BJ (cell line): Measurements from ENCODE around the gene FGF14. TPM values are rescaled to one million over a fixed set of nuclear protein-coding genes. Genes with fewer than 3 reads are reported as not detected.

Experiments
- CTCF ChIA-PET: fragments of 350-600 bp; formaldehyde crosslinking; extraction: SDS; loops from one replicate; lab custom pipeline; 2021; ENCODE audit warnings: antibody characterized with exemption, inconsistent platforms; lab: Yijun Ruan, JAX
- POLR2A ChIA-PET: fragments of 300-600 bp; sonication (Branson Sonifier 250); formaldehyde crosslinking; extraction: SDS; loops from one replicate; lab custom pipeline; 2021; ENCODE audit warnings: antibody characterized with exemption; lab: Charles Lee
- DNase-seq: peaks from one replicate; pipeline ENCODE4 v3.0.0-alpha.2; 2011; ENCODE audit warnings: low read depth
- H3K27me3 ChIP-seq: 2 replicates; pipeline ENCODE4 v1.6.0; 2011; ENCODE audit warnings: low read length; ENCODE audit not compliant: control insufficient read depth, insufficient read depth
- H3K36me3 ChIP-seq: 2 replicates; pipeline ENCODE4 v1.5.1; 2011; ENCODE audit warnings: low read length; ENCODE audit not compliant: control insufficient read depth, insufficient read depth
- H3K4me3 ChIP-seq: 2 replicates; pipeline ENCODE4 v1.5.1; 2011; ENCODE audit warnings: low read depth, mild to moderate bottlenecking, control low read depth, low read length
- polyA plus RNA-seq: library from polyadenylated mRNA; depleted of rRNA; stranded (reverse); fragments of >200 nt; gene quantifications from 2 replicates; pipeline ENCODE4 v1.2.3, GENCODE V29; 2011
- TF ChIP-seq, protein P1 (sequence below): IDR thresholded peaks from 2 replicates; pipeline ENCODE4 v1.5.1; 2011; ENCODE audit warnings: low read depth, mild to moderate bottlenecking, control low read depth, inconsistent platforms, low read length, moderate library complexity; ENCODE audit not compliant: insufficient read depth

The FGF14 gene
- polyA plus RNA-seq, 1 experiment, result 0.01 TPM

DNA sequence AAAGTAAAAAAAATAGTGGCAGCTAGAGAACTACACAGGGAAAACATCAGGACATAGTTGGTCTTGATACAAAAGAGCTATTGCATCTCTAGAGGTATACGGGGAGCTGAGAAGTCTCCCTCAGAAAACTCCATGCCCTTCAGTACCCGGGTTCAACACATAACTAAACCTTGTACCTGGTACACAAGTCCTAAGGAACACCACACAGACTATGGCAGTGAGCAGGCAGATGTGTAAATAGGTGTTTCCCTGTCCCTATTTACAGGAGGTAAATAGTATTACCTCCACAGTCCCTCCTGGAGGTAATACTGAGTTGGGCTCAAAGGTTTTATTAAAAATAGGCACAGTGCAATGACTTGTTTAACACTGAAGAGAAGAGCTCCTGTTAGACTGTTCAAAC is 5.9 kb downstream of the FGF14 start:
- CTCF ChIA-PET, result interaction anchor here (1.1 kb wide), 1 partner anchor 61 kb away, joined by 4 read pairs; no protein-coding TSS in a partner anchor

DNA sequence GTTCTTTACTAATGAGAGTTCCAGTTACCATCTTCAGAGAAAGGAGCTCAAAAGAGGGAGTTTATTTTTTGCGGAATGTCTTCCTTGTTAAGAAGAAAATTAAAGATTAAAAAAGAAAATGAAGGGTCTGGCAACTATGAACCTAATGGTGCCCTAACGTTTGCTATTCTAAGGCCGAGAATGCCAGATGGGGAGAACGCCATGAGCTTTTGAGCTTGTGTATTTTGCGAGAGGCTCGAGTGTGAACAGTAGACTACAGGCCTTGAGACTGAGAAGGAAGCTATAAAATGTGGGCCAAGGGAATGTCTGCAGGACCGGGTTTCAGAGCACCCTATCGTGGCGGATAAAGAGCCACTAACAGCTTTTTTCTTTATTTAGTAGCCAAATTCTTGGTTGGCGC is 6.7 kb downstream of the FGF14 start:
- TF ChIP-seq, protein P1, sequence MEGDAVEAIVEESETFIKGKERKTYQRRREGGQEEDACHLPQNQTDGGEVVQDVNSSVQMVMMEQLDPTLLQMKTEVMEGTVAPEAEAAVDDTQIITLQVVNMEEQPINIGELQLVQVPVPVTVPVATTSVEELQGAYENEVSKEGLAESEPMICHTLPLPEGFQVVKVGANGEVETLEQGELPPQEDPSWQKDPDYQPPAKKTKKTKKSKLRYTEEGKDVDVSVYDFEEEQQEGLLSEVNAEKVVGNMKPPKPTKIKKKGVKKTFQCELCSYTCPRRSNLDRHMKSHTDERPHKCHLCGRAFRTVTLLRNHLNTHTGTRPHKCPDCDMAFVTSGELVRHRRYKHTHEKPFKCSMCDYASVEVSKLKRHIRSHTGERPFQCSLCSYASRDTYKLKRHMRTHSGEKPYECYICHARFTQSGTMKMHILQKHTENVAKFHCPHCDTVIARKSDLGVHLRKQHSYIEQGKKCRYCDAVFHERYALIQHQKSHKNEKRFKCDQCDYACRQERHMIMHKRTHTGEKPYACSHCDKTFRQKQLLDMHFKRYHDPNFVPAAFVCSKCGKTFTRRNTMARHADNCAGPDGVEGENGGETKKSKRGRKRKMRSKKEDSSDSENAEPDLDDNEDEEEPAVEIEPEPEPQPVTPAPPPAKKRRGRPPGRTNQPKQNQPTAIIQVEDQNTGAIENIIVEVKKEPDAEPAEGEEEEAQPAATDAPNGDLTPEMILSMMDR, result no peak
- H3K4me3 ChIP-seq, result no peak overlapping the region
- ChIA-PET POLR2A (no interaction called here), CTCF (interaction anchor here (0.6 to 1.5 kb wide), 4 partner anchors 36 to 254 kb away, joined by 3 to 5 read pairs (median 4); no protein-coding TSS in a partner anchor)
- DNase-seq, result no peak
- peaks cover 4% of the 10 kb centered on the region; the same call in 1 of the 2 replicates for H3K27me3 ChIP-seq
- H3K36me3 ChIP-seq, result no peaks in the 10 kb centered on the region

More for the DNA sequence above, 5.9 kb downstream of the FGF14 start:
- TF ChIP-seq, protein P1, result no peak
- H3K36me3 ChIP-seq, result no peaks in the 10 kb centered on the region
- POLR2A ChIA-PET, result no interaction called here
- H3K27me3 ChIP-seq, result peaks cover 6% of the 10 kb centered on the region
- no peak overlapping the region for H3K4me3 ChIP-seq
- no peak for DNase-seq

DNA sequence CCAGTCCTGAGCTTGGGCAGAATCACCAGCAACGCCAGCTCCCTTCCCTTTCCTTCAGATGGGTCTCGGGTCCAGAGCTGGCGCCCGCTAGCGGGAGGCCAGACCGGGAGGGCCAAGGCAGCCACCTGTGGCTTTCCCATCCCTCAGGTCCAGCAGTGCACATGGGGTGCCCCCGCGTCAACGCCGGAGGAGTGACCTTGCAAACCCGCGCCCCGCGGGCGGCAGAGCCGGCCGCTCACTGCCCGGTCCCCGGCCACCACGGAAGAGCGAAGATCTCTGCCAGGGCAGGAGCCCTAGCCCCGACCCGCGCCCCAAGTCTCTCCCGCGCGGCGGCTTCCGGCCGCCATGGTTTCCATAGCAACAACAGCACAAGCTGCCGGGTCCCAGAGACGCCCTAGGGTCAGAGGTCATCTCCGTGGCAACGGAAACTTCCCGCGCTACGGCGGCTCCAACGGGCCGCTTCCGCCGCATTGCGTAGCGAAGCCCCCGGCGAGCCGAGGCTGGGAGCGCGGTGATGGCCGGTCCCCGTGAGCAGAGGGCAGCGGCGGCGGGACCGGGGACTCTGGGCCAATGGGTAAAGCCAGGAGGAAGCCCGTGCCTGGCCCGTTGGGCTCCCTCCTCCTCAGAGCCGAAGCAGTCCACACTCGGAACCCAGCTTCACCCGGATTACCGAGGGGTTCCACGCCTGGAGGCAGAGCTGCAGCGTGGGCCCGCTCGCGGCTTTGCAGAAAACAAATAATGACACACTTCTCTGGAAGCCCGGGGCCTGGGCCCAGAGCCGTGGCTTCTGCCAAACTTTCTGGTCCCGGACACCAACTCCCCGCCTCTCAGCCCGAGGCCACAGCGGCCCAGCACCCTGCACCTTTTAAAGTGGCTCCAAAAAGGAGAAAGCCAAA is 7.4 kb downstream of the FGF14 start:
- H3K4me3 ChIP-seq, result peak overlapping the region; percentile 60
- H3K36me3 ChIP-seq, result no peaks in the 10 kb centered on the region
- ChIA-PET CTCF (interaction anchor here (0.6 to 1.5 kb wide), 5 partner anchors 35 to 253 kb away, joined by 3 to 5 read pairs (median 4); no protein-coding TSS in a partner anchor), POLR2A (no interaction called here)
- H3K27me3 ChIP-seq, result peaks cover under 1% of the 10 kb centered on the region; the same call in 1 of the 2 replicates
- TF ChIP-seq, protein P1, result peak; percentile 51
- peak; percentile 20 for DNase-seq

DNA sequence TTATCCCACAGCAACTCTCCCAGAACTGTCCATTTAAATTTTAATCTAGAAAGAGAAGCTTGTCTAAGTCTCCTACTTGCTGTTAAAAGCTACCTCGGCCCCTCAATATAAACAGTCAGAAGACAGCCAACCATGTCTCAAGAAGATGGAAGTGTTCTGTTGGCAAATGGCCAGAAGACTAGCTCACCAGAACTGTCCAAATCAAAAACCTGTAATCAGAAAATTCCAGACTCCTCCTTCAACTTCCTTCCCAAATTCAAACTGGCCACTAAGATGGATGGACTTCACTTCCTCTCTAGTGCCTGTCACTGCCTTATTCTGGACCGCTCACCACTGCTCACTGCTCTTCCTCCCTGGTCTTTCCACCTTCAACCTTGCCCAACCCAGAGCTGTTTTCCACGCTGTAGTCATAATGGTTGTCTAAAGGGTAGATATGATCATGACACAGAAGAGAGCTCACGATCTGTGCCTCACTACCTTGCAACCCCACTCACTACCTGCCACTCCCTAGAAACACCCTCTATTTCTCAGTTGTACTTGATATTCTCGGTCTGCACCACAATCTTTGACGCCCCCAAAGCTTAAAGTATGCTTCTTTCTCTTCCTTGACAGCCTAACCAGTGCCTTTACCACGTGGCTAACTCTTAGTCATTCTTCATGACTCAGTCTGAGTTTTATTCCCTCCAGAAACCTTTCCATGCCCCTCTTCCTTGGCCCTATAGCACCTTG is 9.2 kb downstream of the FGF14 start:
- no peak for DNase-seq
- H3K27me3 ChIP-seq, result no peaks in the 10 kb centered on the region
- H3K4me3 ChIP-seq, result no peak overlapping the region
- ChIA-PET CTCF (interaction anchor here (1.0 kb wide), 1 partner anchor 251 kb away, joined by 4 read pairs; no protein-coding TSS in a partner anchor), POLR2A (no interaction called here)
- TF ChIP-seq, protein P1, result no peak
- H3K36me3 ChIP-seq, result no peaks in the 10 kb centered on the region

DNA sequence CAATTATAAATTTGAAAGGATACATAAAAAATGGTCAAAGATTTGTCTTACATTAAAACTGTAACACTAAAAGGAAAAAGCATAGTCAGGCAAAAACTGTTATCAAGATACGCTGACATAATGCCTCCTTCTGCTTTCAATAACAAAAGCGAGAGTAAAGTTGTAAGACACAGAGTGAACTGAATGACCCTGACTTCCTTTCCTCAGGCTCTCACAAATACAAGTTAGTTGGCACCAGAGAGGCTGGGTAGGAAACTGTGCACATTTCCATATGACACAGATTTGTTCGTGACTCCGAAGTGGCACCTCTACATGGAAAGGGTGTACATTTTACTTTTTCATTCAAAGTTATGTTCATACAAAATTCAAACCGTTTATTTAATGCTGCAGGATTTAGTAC is 15.4 kb downstream of the FGF14 start:
- Histone ChIP-seq H3K4me3 (no peak overlapping the region), H3K27me3 (no peaks in the 10 kb centered on the region), H3K36me3 (no peaks in the 10 kb centered on the region)
- ChIA-PET POLR2A (no interaction called here), CTCF (no interaction called here)
- no peak for DNase-seq
- TF ChIP-seq, protein P1, result no peak
